ENCODE results near the gene MPP3.
A peak's percentile ranks its signal among the peaks of the same experiment; 100 is the strongest.

DNA sequence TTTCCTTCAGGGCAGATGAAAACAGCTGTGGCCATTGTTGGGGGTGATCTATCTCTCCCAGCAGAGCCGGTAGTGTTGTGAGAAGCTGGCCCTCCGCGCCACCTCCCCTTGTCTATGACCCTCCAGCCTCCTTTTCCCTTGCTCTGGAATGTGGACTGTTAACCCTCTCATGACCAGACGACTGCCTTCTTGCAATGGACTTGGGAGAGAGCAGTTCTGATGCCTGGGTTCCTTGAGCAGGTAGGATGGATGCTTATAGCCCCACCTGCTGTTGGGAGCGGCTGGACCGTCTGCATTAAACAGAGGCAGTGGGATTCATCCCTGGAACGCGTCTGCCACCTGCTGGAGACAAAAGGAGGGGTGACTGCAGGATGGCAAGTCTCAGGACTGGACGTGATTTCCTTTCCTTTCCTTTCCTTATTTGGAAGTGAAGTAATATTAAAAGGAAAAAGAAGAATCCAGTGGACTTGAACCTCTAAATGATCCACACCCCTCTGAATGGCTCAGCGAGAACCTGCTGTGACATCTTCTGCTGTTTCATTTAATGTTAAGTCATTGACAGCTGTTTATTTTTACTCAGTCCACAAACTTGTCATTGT is 72.6 kb downstream of the MPP3 start:
- TF ChIP-seq, protein P1, sequence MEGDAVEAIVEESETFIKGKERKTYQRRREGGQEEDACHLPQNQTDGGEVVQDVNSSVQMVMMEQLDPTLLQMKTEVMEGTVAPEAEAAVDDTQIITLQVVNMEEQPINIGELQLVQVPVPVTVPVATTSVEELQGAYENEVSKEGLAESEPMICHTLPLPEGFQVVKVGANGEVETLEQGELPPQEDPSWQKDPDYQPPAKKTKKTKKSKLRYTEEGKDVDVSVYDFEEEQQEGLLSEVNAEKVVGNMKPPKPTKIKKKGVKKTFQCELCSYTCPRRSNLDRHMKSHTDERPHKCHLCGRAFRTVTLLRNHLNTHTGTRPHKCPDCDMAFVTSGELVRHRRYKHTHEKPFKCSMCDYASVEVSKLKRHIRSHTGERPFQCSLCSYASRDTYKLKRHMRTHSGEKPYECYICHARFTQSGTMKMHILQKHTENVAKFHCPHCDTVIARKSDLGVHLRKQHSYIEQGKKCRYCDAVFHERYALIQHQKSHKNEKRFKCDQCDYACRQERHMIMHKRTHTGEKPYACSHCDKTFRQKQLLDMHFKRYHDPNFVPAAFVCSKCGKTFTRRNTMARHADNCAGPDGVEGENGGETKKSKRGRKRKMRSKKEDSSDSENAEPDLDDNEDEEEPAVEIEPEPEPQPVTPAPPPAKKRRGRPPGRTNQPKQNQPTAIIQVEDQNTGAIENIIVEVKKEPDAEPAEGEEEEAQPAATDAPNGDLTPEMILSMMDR (conservative IDR thresholded peaks at IDR 0.05; ENCODE audit: low read depth, low read length), result peak; percentile 91
- no peak for TF ChIP-seq EZH2 (IDR thresholded peaks at IDR 0.05; ENCODE audit: borderline replicate concordance, low read depth, low read length, poor library complexity, severe bottlenecking)

All from A673 (cell line).